Activated CD4-positive, alpha-beta T cell treated with anti-CD3 and anti-CD28 coated beads, Interleukin-2, Interleukin-4, amounts not matched to agents 100 ng/mL and 50 ng/mL, durations not matched to agents 16 hours and 8 hours (primary cell): ENCODE data around the gene DNMBP.
A peak's percentile ranks its signal among the peaks of the same experiment; 100 is the strongest.
"Not testable (repeated sequence)": the region's sequence is repeated elsewhere in the genome, so short reads cannot be mapped to it uniquely, and the experiment has no call there.

ENCODE experiments used
- DNase-seq: peaks from one replicate; pipeline ENCODE4 v3.0.0-alpha.2; 2020; ENCODE audit warnings: low spot score

DNMBP gene

GRCh38 chr10:99913831-99914235 is 95.9 kb downstream of the DNMBP start:
- no peak for DNase-seq

DNA sequence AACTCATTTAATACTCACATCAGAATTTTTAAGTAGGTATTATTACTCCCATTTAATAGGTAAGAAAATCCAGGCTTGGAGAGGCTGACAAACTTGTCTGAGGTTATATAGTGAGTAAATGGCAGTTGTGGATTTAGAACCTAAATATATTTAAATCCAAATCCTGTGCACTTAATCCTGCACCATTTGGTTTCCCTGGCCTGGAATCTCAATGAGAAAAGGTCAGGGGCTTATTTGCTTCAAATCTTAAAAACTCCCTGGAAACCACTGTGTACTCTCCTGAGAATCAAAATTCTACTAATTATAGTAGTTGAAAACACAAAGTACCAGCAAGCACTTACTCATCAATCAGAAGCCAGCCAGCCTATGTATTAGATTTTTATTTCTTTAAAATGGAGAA is 97.7 kb downstream of the DNMBP start:
- no peak for DNase-seq

DNA sequence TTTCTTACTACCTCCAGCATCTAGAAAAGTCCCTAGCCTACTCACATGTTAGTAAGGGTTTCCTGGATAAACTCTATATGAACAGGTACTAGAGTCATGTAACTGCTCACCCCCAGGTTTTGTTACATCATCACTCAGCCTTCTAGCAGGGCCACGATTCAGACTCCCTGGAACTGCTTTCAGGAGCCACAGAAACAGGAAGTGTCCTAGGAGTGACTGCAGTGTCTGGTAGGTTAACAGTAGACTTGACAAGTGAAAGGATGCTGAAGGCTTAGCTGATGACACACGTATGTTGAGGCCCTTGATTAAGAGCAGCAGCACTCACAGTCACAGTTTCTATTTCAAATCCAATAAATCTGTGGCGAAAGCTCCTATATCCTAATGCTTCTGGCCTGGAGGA is 101.2 kb downstream of the DNMBP start:
- DNase-seq: peak; percentile 10

DNA sequence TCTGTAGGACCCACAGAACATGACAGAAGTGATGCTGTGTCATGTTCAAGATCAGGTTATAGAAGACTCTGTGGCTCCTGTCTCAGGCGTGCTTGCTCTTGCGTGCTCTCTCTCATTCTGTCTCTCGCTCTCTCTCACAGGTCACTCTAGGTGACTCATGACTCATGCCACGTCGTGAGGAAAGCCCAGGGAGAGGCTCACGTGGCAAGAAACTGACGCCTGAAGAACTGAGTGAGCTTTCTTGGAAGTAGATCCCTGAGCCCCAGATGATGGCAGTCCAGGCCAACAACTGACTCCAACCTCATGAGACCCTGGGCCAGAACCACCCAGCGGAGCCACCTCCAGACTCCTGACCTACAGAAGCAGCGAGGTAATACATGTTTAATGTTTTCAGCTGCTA is 103.3 kb downstream of the DNMBP start:
- no peak for DNase-seq

DNA sequence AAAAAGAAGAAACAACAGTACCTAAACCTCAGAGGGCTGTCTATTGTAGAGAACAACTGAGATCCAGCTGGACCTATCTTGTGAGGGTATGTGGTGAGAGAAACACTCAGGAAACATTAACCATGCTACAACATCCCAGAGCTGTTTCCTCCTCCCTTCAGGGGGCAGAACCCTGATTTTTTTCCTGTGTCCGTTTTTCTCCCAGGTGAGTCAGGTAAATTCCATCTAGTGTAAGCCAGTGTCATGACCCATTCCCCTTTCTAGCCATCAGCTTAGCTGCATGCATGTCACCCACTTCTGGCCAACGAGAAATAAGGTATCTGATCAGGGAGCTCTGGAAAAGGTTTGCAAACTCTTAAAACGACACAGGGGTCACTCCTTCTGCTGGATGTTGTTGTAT is 103.8 kb downstream of the DNMBP start:
- DNase-seq: no peak

- DNase-seq: no peak
Observed at GRCh38 chr10:99895867-99896266, 113.9 kb downstream of the DNMBP start.

DNA sequence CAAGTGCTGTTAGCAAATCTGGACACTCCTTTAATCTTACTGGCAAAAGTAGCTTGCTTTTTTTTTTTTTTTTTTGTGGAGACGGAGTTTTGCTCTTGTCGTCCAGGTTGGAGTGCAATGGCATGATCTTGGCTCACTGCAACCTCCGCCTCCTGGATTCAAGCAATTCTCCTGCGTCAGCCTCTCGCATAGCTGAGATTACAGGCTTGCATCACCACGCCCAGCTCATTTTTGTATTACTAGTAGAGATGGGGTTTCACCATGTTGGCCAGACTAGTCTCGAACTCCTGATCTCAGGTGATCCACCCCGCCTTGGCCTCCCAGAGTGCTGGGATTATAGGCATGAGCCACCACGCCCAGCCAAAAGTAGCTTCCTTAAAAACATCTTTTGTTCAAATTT is 114.7 kb downstream of the DNMBP start:
- not testable (repeated sequence) for DNase-seq

GRCh38 chr10:99894613-99895012 is 115.1 kb downstream of the DNMBP start:
- DNase-seq: no peak

GRCh38 chr10:99888622-99889021 is 121.1 kb downstream of the DNMBP start:
- DNase-seq: no peak

DNA sequence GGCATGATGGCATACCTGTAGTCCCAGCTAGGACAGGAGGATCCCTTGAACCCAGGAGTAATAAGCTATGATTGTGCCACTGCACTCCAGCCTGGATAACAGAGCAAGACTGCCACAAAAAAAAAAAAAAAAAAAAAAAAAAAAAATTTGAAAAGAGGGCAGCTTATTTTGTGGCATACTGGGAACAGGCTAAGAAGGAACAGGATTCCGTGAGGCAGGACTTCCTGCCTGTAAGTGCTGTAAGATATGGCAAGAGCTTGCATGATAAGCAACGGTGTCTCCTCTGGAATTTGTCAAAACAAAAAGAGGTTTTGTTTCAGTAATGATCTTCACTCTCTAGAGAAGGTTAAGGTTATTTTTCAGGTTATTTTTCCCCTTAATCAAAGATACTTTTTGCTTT is 126.2 kb downstream of the DNMBP start:
- no peak for DNase-seq

DNA sequence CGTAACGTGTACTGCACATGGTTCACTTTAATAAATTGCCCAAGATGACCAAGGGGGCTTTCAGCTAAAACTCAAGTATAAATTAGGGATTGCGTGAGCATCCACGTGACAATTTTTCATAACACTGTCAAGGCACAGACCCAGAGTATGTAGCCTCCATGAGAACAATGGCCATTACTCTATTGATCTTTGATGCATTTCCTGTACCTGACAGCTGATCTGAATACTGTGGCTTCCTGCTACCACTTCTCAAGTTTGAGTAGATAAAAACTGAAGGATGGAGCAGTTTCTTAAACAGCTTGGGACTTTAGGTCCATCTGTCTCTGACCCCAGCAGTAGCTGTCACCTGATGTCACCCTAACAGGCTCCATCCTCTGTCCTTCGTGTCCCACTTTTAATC is 128.4 kb downstream of the DNMBP start:
- no peak for DNase-seq

DNA sequence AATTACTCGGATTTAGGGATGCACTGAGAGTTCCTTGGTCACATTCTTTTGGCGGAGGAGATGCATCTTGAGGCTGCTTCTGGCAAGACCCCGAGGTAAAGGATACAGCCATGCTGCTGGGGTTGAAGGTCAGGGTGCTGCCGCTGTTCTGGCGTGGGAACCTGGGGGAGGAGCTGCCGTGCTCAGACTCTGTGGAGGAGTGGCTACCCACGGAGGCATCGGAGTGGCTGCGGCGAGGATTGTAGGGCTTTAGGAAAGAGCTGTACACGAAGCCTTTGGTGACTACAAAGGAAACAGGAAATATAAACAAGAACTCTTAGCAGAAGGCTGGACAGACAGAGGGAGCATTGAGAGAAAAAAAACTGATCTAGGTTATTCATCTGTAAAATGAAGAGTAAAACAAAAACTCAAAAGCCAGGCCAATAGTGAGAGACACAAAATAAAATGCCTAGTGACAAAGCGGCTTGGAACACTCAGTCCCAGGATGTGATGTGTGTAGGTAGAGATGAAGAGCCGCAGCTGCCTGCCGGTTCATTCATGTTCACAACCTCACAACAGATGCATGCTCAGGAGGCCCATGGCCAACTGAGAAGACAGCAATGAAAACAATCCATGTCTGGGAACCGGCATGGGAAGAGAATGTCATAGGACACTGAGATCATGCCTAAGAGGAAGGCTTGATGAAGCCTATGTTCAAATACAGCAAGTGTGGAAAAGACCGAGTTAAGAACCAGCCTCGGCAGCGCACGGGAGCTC is 129.5 kb downstream of the DNMBP start:
- DNase-seq: no peak

- DNase-seq: no peak
Observed at GRCh38 chr10:99875473-99875872, 134.3 kb downstream of the DNMBP start.

GRCh38 chr10:99874341-99875085 is 135.2 kb downstream of the DNMBP start:
- DNase-seq: no peak

DNA sequence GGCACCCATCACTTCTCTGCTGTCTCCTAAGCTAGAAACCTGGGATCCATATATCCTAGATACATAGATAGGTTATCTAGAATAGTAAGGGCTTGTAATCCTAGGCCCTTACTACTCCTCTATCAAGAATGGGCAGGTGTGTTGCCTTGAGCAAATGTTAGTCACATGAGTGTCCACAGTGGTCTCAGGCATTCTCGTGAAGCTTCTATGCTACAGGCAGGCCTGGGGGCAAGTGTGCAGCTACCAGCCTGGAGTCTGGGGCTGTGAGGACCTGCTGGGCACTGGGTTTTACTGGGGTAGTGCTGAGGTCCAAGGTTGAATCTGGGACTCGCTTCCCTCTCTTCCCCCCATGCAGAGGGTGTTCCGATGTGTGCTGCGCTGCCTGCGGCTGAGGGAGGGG is 135.9 kb downstream of the DNMBP start:
- DNase-seq: no peak

DNA sequence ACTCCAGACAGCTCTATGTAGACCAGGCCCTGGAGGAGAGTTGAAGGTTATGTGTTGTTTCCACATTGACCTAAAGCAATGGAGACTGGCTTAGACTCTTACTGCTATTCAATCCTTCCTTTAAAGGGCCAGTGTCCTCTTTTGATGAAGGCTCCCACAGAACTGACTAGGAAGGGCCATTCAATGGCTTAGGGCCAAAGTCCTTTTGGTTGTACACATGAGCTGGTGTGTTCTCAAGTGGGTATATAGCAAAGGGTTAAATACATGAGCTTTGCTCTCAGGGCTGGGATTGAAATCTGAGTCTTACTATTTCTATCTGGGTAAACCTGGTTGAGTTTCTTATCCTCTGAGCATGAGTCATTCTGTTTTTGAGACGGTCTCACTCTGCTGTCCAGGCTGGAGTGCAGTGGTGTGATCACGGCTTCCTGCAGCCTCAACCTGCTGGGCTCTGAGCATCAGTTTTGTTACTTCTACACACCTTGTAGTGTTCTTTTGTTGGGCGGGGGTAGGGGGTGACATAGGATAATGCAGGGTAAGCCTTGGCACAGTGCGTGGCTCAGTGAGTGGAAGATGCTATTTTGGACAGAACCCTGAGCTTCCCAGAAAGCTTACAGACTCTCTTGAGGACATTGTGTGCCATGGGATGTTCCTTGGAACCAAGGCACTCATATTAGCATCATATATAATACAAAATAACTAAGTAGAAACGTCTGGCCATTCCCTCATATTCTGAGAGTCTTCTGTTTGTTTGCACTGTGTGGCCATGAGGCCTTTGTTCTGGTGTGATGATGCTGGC is 137.2 kb downstream of the DNMBP start:
- DNase-seq: peak; percentile 27

DNA sequence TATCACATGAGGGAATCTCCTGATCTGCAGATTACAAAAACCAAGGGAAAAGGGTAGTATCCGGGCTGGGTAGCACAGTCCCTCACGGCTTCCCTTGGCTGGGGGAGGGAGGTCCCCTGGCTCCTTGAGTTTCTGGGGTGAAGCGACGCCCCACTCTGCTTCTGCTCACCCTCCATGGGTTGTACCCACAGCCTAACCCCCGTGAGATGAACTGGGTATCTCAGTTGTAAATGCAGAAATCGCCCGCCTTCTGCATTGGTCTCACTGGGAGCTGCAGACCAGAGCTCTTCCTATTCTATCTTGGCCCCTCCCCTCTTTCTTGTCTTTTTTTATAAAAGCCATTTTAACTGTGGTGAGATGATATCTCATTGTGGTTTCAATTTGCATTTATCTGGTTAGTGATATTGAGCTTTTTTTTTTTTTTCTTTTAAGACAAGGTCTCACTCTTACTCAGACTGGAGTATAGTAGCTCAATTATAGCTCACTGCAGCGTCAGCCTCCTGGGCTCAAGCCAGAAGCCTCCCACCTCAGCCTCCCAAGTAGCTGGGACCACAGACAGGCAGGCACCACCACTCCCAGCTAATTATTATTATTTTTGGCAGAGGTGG is 139.5 kb downstream of the DNMBP start:
- DNase-seq: peak; percentile 72

- no peak for DNase-seq
Observed at GRCh38 chr10:99869581-99870122, 140.1 kb downstream of the DNMBP start.

GRCh38 chr10:99867250-99867649 is 142.5 kb downstream of the DNMBP start:
- DNase-seq: not testable (repeated sequence)

- not testable (repeated sequence) for DNase-seq
Observed at GRCh38 chr10:99863535-99864240, 146.1 kb downstream of the DNMBP start.

DNA sequence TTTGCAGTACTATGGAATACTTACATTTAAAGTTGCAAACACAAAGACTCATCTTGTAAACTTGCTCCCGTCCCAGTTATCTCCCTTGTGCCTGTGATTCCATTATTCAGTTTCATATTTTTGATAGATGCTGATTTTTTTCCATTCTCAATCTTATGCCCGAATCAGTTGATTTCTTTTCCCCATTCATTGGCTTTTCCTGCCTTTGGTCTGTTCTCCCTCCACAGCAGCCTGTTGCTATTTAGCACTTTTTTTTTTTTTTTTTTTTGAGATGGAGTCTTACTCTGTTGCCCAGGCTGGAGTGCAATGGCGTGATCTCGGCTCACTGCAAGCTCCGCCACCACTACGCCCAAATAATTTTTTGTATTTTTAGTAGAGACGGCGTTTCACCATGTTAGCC is 149.3 kb downstream of the DNMBP start:
- DNase-seq: no peak
